Measurements from ENCODE around the gene CEP126.

CEP126 gene

DNA sequence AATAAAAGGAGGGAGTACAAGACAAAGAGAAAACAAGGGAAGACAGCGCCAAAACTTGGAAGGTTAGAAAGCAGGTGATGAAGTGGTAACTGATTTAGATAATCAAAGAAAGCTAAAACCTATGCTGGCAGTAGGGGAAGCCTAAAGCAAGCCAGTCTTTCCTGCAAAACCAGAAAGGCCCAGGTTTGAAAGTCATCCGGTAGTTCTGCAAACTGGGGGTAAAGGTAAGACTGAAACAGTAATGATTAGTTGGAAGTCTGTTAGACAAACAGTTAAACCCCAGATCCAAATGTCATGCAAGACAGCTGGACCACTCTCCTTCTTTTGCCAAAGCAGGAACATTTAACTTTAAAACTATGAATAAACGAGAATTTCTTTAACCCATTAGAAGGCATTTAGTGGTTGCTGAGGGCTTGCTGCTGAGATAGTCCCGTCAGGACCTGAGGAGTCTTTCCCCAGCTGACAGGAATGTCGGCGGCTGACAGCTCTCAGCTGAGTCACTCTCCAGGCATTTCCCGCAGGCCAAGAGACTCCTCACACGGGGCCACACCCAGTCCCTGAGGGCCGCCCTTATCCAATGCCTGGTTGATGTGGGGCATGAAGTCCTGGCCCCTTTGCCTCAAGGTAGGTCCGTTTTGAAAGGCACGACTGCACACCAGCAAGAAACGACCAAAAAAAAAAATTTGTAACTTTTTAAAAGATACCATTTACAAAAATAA is 96.1 kb downstream of the CEP126 start:
- peak; percentile 57 for DNase-seq (ENCODE audit: low spot score)

GRCh38 chr11:102012946-102013345 is 98.1 kb downstream of the CEP126 start:
- DNase-seq (ENCODE audit: low spot score), result no peak

DNA sequence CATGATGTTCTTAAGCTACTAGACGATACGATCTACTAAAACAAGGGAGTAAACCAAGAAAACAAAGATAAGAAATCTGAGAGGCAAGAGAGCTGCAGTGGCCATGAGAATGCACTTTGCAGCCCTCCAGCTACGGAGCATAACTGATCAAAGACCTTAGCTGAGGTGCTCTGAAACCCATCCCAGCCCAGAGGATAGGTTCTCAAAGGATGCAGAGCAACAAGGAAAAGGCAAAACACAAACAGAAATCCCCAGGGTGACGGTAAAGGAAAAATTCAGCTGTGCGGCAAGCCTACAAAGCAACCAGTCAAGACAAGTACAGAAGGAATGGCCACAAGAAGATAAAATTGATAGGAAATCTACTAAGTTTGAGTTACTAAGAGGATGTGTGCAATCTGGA is 99.9 kb downstream of the CEP126 start:
- no peak for DNase-seq (ENCODE audit: low spot score)

GRCh38 chr11:102017026-102017425 is 102.2 kb downstream of the CEP126 start:
- DNase-seq (ENCODE audit: low spot score), result no peak

DNA sequence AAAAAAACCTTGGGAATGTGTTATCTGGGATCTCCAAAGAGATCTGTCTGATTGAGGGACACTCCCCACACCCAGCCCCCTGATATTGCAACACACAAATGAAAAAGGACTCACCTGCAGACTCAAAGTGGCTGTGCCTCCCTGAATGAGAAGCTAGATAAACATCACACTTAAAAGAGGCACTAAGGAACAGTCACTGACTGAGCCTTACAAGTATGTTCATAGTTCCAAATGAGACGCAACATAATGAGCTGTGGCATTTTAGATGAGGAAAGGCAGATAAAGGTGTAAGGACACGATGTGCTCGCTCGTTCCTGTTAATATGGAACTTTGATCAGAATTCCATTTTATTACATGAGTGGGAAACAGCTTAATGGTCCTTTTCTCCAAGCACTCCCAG is 111.4 kb downstream of the CEP126 start:
- no peak for DNase-seq (ENCODE audit: low spot score)

DNA sequence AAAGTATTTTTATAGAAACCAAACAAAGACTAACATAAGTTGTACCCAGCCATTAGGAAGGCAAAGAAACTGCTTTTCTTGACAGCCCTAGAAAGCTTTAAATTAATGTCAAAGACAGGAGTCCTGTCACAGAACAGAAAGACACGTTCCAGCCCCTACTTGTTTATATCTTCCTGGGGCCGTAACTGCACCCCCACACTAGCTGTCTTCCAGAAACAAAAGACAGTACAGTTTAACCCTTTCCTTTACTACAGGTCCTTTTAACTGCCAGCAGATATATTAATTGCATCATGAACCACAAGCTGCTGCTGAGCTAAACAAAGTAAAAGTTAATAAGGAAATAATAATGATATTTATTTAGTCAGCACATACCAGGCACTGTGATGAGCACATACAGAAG is 112.1 kb downstream of the CEP126 start:
- no peak for DNase-seq (ENCODE audit: low spot score)

- DNase-seq (ENCODE audit: low spot score), result no peak
Observed at GRCh38 chr11:102036757-102037156, 121.9 kb downstream of the CEP126 start.

DNA sequence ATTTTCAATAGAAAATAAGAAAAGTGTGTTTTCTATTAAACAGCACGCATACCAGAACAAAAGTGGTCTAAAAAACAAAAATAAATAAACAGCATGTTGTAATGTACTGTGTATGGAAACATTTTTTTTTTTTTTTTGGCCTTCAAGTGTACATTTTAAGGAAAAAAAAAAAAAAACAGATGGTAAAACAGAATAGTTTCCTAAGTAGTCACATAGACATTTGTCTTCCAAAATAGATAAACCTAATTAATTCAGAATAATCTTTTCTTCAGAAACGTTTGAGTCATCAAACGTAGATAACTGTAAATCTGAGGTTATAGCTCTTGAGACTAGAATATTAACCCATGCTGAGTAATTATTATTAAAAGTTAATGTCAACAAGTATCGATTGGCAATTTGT is 132.0 kb downstream of the CEP126 start:
- DNase-seq (ENCODE audit: low spot score), result no peak

DNA sequence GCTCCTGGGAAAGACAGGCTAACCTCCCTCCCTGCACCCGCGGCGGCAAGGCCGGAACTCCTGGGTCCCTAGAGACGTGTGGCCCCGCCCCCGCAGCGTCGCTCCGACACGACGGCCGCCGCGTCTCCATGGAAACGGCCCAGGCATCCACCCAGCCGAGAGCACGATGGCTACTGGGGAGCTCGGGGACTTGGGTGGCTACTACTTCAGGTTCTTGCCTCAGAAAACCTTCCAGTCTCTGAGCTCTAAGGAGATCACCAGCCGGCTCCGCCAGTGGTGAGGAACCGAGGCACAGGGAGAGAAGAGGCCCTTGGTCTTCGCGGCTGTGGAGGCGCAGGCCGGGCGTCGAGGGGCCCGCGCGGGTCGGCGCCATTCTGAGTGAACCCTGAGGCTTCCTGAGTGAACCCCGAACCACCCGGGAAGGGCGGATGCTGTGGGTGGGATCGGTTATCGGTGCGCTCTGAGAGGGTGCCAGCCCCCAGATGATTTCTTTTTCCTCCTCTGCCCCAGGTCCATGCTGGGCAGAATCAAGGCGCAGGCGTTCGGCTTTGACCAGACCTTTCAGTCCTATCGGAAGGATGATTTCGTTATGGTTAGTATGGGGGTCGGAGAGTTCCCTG is 132.6 kb downstream of the CEP126 start, which contains the start of gene CFAP300:
Gene CFAP300 (plus strand): TSS at position 133 of the 620 bp plus-strand sequence. CDS start 34 bp downstream, at position 167.
- DNase-seq (ENCODE audit: low spot score), result peak; percentile 59

Data from HuH-7.5 (cell line).